Stimulated activated CD8-positive, alpha-beta memory T cell treated with anti-CD3 and anti-CD28 coated beads, Interleukin-15, amount 100 ng/mL, for 48 hours (primary cell): ENCODE results near the gene SSX2IP.
"Not testable (repeated sequence)": the region's sequence is repeated elsewhere in the genome, so short reads cannot be mapped to it uniquely, and the experiment has no call there.

ENCODE experiments used
- DNase-seq, 2 donors: peaks; one replicate each; pipeline ENCODE4 v3.0.0-alpha.2; 2020; ENCODE audit warnings: low read depth in 2 of 2

SSX2IP gene

GRCh38 chr1:84675631-84676030 lies 14.6 kb downstream of the SSX2IP start:
- no peak for DNase-seq

- DNase-seq: no peak
Measured at GRCh38 chr1:84675106-84675505, 15.2 kb downstream of the SSX2IP start.

GRCh38 chr1:84674705-84675104 lies 15.6 kb downstream of the SSX2IP start:
- no peak for DNase-seq

- DNase-seq: no peak
Measured at GRCh38 chr1:84674021-84674420, 16.2 kb downstream of the SSX2IP start.

- no peak for DNase-seq
Measured at GRCh38 chr1:84672080-84672854, 18.0 kb downstream of the SSX2IP start.

- no peak for DNase-seq
Measured at GRCh38 chr1:84669831-84670230, 20.4 kb downstream of the SSX2IP start.

GRCh38 chr1:84668185-84668584 lies 22.1 kb downstream of the SSX2IP start:
- no peak for DNase-seq

- DNase-seq: no peak
Measured at GRCh38 chr1:84665703-84666317, 24.5 kb downstream of the SSX2IP start.

GRCh38 chr1:84653130-84653677 lies 37.1 kb downstream of the SSX2IP start:
- no peak for DNase-seq

GRCh38 chr1:84644472-84644871 lies 45.8 kb downstream of the SSX2IP start:
- DNase-seq: no peak

- no peak for DNase-seq
Measured at GRCh38 chr1:84643183-84643582, 47.1 kb downstream of the SSX2IP start.

- no peak for DNase-seq
Measured at GRCh38 chr1:84642774-84643173, 47.5 kb downstream of the SSX2IP start.

GRCh38 chr1:84639731-84640130 lies 50.5 kb downstream of the SSX2IP start:
- DNase-seq: not testable (repeated sequence)

- no peak for DNase-seq
Measured at GRCh38 chr1:84635429-84635828, 54.8 kb downstream of the SSX2IP start.

GRCh38 chr1:84634536-84635205 lies 55.6 kb downstream of the SSX2IP start:
- DNase-seq: no peak

- DNase-seq: no peak
Measured at GRCh38 chr1:84632673-84633434, 57.4 kb downstream of the SSX2IP start.

GRCh38 chr1:84632137-84632536 lies 58.1 kb downstream of the SSX2IP start:
- no peak for DNase-seq

- DNase-seq: no peak
Measured at GRCh38 chr1:84624876-84625275, 65.4 kb downstream of the SSX2IP start.

- no peak for DNase-seq
Measured at GRCh38 chr1:84621553-84621952, 68.7 kb downstream of the SSX2IP start.

- peak; percentile 71 to 73 for DNase-seq
Measured at GRCh38 chr1:84620720-84621313, 69.4 kb downstream of the SSX2IP start.

GRCh38 chr1:84619383-84620102 lies 70.7 kb downstream of the SSX2IP start:
- peak; percentile 49 to 69 for DNase-seq
